H9 (cell line): ENCODE data around the gene ELF5. TPM values are rescaled to one million over a fixed set of nuclear protein-coding genes. Genes with fewer than 3 reads are reported as not detected.

Experiments used
- DNase-seq: peaks from one replicate; pipeline ENCODE4 v3.0.0-alpha.2; 2017
- H2AFZ ChIP-seq: one replicate; pipeline ENCODE4 v1.6.1; 2013; ENCODE audit warnings: mild to moderate bottlenecking, low read length, control low read depth, moderate library complexity
- H2AK5ac ChIP-seq: 2 replicates; pipeline ENCODE4 v1.6.1; 2013; ENCODE audit warnings: low read length, control low read depth, mixed read lengths; ENCODE audit not compliant: insufficient read length
- H2BK120ac ChIP-seq: one replicate; pipeline ENCODE4 v1.6.1; 2013; ENCODE audit warnings: low read depth, mild to moderate bottlenecking, low read length, control low read depth, inconsistent platforms; ENCODE audit not compliant: poor library complexity, severe bottlenecking
- H2BK12ac ChIP-seq: 2 replicates; pipeline ENCODE4 v1.6.1; 2013; ENCODE audit warnings: low read length, control low read depth, mixed read lengths, low read depth; ENCODE audit not compliant: insufficient read length
- H2BK15ac ChIP-seq: 2 replicates; pipeline ENCODE4 v1.6.1; 2013; ENCODE audit warnings: low read depth, low read length, control low read depth
- H2BK20ac ChIP-seq: one replicate; pipeline ENCODE4 v1.6.1; 2013; ENCODE audit warnings: low read depth, mild to moderate bottlenecking, low read length, control low read depth, inconsistent platforms; ENCODE audit not compliant: poor library complexity, severe bottlenecking
- H2BK5ac ChIP-seq: 2 replicates; pipeline ENCODE4 v1.6.1; 2013; ENCODE audit warnings: low read length, control low read depth, mixed read lengths; ENCODE audit not compliant: insufficient read length
- H3K14ac ChIP-seq: 2 replicates; pipeline ENCODE4 v1.6.1; 2013; ENCODE audit warnings: low read length, control low read depth; ENCODE audit not compliant: insufficient read depth
- H3K18ac ChIP-seq: 2 replicates; pipeline ENCODE4 v1.6.1; 2013; ENCODE audit warnings: low read depth, mild to moderate bottlenecking, mixed read lengths, low read length, control low read depth; ENCODE audit not compliant: insufficient read length
- H3K23ac ChIP-seq: 2 replicates; pipeline ENCODE4 v1.6.1; 2013; ENCODE audit warnings: low read length, control low read depth, mixed read lengths, low read depth; ENCODE audit not compliant: insufficient read length
- H3K23me2 ChIP-seq: 2 replicates; pipeline ENCODE4 v1.6.1; 2013; ENCODE audit warnings: low read depth, mild to moderate bottlenecking, mixed read lengths, low read length, control low read depth; ENCODE audit not compliant: insufficient read length, poor library complexity, severe bottlenecking
- H3K27ac ChIP-seq: 2 replicates; pipeline ENCODE4 v1.5.1; 2013; ENCODE audit warnings: low read length, control low read depth, mixed read lengths, low read depth; ENCODE audit not compliant: insufficient read length
- H3K27me3 ChIP-seq: 2 replicates; pipeline ENCODE4 v1.6.1; 2013; ENCODE audit warnings: low read length, control low read depth, inconsistent platforms; ENCODE audit not compliant: insufficient read depth
- H3K4ac ChIP-seq: 2 replicates; pipeline ENCODE4 v1.6.1; 2013; ENCODE audit warnings: low read depth, mild to moderate bottlenecking, control low read depth, inconsistent platforms, low read length, moderate library complexity
- H3K4me1 ChIP-seq: 2 replicates; pipeline ENCODE4 v1.6.1; 2013; ENCODE audit warnings: low read length, control low read depth, inconsistent platforms; ENCODE audit not compliant: insufficient read depth
- H3K4me2 ChIP-seq: 2 replicates; pipeline ENCODE4 v1.6.1; 2013; ENCODE audit warnings: low read length, control low read depth, mixed read lengths; ENCODE audit not compliant: insufficient read length, insufficient read depth
- H3K56ac ChIP-seq: 2 replicates; pipeline ENCODE4 v1.6.1; 2013; ENCODE audit warnings: low read depth, mild to moderate bottlenecking, mixed read lengths, low read length, control low read depth; ENCODE audit not compliant: insufficient read length
- H3K79me1 ChIP-seq: 2 replicates; pipeline ENCODE4 v1.6.1; 2013; ENCODE audit warnings: low read depth, mild to moderate bottlenecking, moderate library complexity, low read length, control low read depth, inconsistent platforms; ENCODE audit not compliant: insufficient read depth, poor library complexity, severe bottlenecking
- H3K79me2 ChIP-seq: 2 replicates; pipeline ENCODE4 v1.6.1; 2013; ENCODE audit warnings: low read length, control low read depth, inconsistent platforms; ENCODE audit not compliant: insufficient read depth
- H3K9ac ChIP-seq: 2 replicates; pipeline ENCODE4 v1.6.1; 2013; ENCODE audit warnings: low read length, control low read depth, mixed read lengths; ENCODE audit not compliant: insufficient read length; ENCODE audit errors: extremely low read depth
- H3K9me3 ChIP-seq: one replicate; pipeline ENCODE4 v1.6.1; 2013; ENCODE audit warnings: low read depth, low read length, inconsistent platforms; ENCODE audit not compliant: control insufficient read depth
- H3T11ph ChIP-seq: one replicate; pipeline ENCODE4 v1.6.1; 2013; ENCODE audit warnings: mild to moderate bottlenecking, low read length, control low read depth, inconsistent platforms
- H4K20me1 ChIP-seq: one replicate; pipeline ENCODE4 v1.6.1; 2013; ENCODE audit not compliant: control insufficient read depth, insufficient read length, insufficient read depth
- H4K5ac ChIP-seq: 2 replicates; pipeline ENCODE4 v1.6.1; 2013; ENCODE audit warnings: low read depth, mild to moderate bottlenecking, mixed read lengths, low read length, control low read depth; ENCODE audit not compliant: insufficient read length
- H4K8ac ChIP-seq: replicated peaks from 2 replicates; pipeline ENCODE4 v1.6.1; 2013; ENCODE audit warnings: low read length, control low read depth, mixed read lengths, low read depth; ENCODE audit not compliant: insufficient read length
- H4K91ac ChIP-seq: 2 replicates; pipeline ENCODE4 v1.6.1; 2013; ENCODE audit warnings: low read depth, mild to moderate bottlenecking, moderate library complexity, mixed read lengths, low read length, control low read depth; ENCODE audit not compliant: insufficient read length
- H3K27ac Mint-ChIP-seq, 3 experiments: 2 replicates in 2 of 3; 3 replicates in 1 of 3; pipeline ENCODE4 v1.8.0; 2020 to 2021; ENCODE audit warnings: mixed read lengths in 3 of 3, mild to moderate bottlenecking in 1 of 3, moderate library complexity in 1 of 3
- H3K27me3 Mint-ChIP-seq: 2 replicates; pipeline ENCODE4 v1.8.0; 2021; ENCODE audit warnings: low read depth, mild to moderate bottlenecking, moderate library complexity, mixed read lengths
- H3K36me3 Mint-ChIP-seq, 3 experiments: 2 replicates in 2 of 3; 3 replicates in 1 of 3; pipeline ENCODE4 v1.8.0; 2020 to 2021; ENCODE audit warnings: low read depth in 3 of 3, mixed read lengths in 3 of 3; ENCODE audit not compliant: insufficient read depth in 1 of 3
- H3K4me1 Mint-ChIP-seq, 2 experiments: 2 replicates each; pipeline ENCODE4 v1.8.0; 2020; ENCODE audit warnings: mixed read lengths in 2 of 2
- H3K4me3 Mint-ChIP-seq, 2 experiments: 2 replicates in 1 of 2; 3 replicates in 1 of 2; pipeline ENCODE4 v1.8.0; 2020 to 2021; ENCODE audit warnings: mild to moderate bottlenecking in 2 of 2, mixed read lengths in 2 of 2, moderate library complexity in 1 of 2
- H3K9me3 Mint-ChIP-seq, 2 experiments: 2 replicates in 1 of 2; 3 replicates in 1 of 2; pipeline ENCODE4 v1.8.0; 2020; ENCODE audit warnings: mild to moderate bottlenecking in 2 of 2, mixed read lengths in 2 of 2, moderate library complexity in 1 of 2
- WGBS: extraction: QIAGEN DNeasy Blood & Tissue Kit; methylation state at CpG from one replicate; pipeline ENCODE4 v1.1.7; 2013; ENCODE audit warnings: missing lambda C conversion rate, low lambda C conversion rate, mixed read lengths; ENCODE audit not compliant: insufficient read length; ENCODE audit errors: extremely low coverage; 5-methylcytosine and 5-hydroxymethylcytosine counted together
- total RNA-seq: library from RNA; stranded (reverse); gene quantifications from 2 replicates; pipeline ENCODE4 v1.2.1, GENCODE V29; 2021
- TF ChIP-seq, protein P1 (sequence below): fragments of 200-600 bp; sonication (generic); conservative IDR thresholded peaks from 3 replicates; pipeline ENCODE4 v1.8.0; 2021; ENCODE audit warnings: antibody characterized with exemption, mild to moderate bottlenecking

The ELF5 gene
- total RNA-seq, 1 experiment from 2014 or later, result not detected

DNA sequence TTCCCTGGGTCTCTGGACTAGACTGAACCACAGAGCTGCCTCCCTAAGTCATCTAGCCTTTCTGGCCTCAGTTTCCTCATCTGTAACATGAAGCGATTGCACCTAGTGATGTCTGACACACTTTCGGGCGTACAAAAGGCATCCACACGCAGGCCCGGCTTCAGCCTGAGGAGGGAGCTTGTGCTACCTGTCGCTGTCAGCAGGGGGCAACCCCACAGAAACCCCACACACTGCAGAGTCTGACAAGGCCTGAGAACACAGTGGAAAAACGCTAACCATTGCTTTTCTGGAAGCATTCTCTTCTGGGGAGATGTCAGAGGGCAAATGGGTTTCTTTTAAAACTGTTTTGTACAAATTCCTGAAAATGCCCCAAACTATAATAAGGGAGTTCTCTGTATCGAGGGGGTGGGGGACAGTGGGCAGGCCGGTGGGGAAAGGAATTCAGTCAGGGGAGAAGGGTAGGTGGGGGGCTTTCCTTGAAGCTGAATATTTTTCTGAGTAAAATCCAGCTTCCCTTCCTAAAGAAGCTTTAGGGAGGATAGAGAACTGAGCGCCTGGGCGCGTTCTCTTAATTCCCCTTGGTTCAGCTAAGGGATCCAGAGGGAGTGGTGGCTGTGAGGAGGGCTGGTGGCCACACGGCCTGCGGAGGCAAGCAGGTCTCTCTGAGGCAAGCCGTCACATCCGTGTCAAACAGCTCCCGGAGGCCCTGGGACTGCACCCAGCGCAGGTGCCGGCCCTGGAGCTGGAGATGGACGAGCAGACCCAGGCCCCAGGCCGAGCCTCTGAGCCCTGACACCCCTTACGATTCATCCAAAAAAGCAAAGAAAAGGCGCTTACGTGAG is 533 bp downstream of the ELF5 start:
- no peak overlapping the region for H4K8ac ChIP-seq
- Mint-ChIP-seq H3K36me3 (no peaks in the 10 kb centered on the region), H3K9me3 (no peaks in the 10 kb centered on the region), H3K27me3 (no peaks in the 10 kb centered on the region), H3K27ac (no peak overlapping the region; a peak in 2 of 7 replicates), H3K4me3 (no peak overlapping the region), H3K4me1 (peaks cover 7 to 16% of the 10 kb centered on the region in 2 experiments)
- no peak overlapping the region for H3T11ph ChIP-seq
- H3K79me1 ChIP-seq, result no peaks in the 10 kb centered on the region
- no peak overlapping the region for H2BK5ac ChIP-seq
- no peak overlapping the region for H3K4me2 ChIP-seq
- H3K4ac ChIP-seq, result no peak overlapping the region
- no peak overlapping the region for H3K27ac ChIP-seq
- H3K27me3 ChIP-seq, result no peaks in the 10 kb centered on the region
- no peak overlapping the region for H3K18ac ChIP-seq
- H2BK12ac ChIP-seq, result no peak overlapping the region
- no peaks in the 10 kb centered on the region for H3K9me3 ChIP-seq
- no peaks in the 10 kb centered on the region for H3K4me1 ChIP-seq
- H4K20me1 ChIP-seq, result no peaks in the 10 kb centered on the region
- H3K56ac ChIP-seq, result no peak overlapping the region
- H4K5ac ChIP-seq, result no peak overlapping the region
- no peak overlapping the region for H3K14ac ChIP-seq
- DNase-seq, result peak; percentile 81
- no peaks in the 10 kb centered on the region for H3K79me2 ChIP-seq
- H2AK5ac ChIP-seq, result no peak overlapping the region
- H3K23me2 ChIP-seq, result no peaks in the 10 kb centered on the region
- no peak overlapping the region for H2BK15ac ChIP-seq
- no peak overlapping the region for H2AFZ ChIP-seq
- H4K91ac ChIP-seq, result no peak overlapping the region
- TF ChIP-seq, protein P1, sequence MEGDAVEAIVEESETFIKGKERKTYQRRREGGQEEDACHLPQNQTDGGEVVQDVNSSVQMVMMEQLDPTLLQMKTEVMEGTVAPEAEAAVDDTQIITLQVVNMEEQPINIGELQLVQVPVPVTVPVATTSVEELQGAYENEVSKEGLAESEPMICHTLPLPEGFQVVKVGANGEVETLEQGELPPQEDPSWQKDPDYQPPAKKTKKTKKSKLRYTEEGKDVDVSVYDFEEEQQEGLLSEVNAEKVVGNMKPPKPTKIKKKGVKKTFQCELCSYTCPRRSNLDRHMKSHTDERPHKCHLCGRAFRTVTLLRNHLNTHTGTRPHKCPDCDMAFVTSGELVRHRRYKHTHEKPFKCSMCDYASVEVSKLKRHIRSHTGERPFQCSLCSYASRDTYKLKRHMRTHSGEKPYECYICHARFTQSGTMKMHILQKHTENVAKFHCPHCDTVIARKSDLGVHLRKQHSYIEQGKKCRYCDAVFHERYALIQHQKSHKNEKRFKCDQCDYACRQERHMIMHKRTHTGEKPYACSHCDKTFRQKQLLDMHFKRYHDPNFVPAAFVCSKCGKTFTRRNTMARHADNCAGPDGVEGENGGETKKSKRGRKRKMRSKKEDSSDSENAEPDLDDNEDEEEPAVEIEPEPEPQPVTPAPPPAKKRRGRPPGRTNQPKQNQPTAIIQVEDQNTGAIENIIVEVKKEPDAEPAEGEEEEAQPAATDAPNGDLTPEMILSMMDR, result peak; percentile 75
- no peak overlapping the region for H3K23ac ChIP-seq
- H2BK20ac ChIP-seq, result no peak overlapping the region
- no peak overlapping the region for H3K9ac ChIP-seq
- H2BK120ac ChIP-seq, result no peak overlapping the region
- WGBS, result no CpG with 5 or more reads among the region's 24 CpGs
